GM18858 (cell line): ENCODE measurements around the gene GSG1L2.

Experiments used
- ATAC-seq: cut with Tn5 transposase; IDR thresholded peaks from one replicate; pipeline ENCODE4 v1.9.1; 2021; ENCODE audit not compliant: unreplicated experiment

GSG1L2 gene

GRCh38 chr17:9821921-9822320 lies at the start of gene GSG1L2:
TSS of gene GSG1L2 (minus strand) at chr17:9822079. CDS start at chr17:9822071, 8 bp downstream.
- no peak for ATAC-seq

DNA sequence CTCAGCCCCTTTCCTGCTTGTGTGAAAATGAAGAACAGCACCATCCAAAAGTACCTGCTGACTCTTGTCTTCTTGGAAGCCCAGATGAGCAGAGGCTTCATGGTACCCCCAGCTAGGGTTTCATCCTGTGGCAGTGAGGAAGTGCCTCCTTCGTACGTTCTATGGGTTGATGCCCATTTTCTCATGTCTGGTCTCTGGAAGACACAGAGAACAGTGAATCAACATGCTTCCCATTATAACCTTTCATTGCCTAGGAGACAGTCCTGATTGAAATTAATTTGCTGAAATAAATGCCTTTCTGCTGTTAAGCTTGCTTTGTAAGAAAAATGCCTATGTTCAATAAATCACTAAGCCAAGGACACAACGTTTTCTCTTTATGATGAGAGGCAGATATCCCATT lies 46.7 kb upstream of the GSG1L2 start:
- ATAC-seq = no peak

- ATAC-seq = no peak
Observed at GRCh38 chr17:9865586-9865985, 43.7 kb upstream of the GSG1L2 start.

- no peak for ATAC-seq
Observed at GRCh38 chr17:9862949-9863348, 41.1 kb upstream of the GSG1L2 start.

GRCh38 chr17:9862220-9862619 lies 40.3 kb upstream of the GSG1L2 start:
- no peak for ATAC-seq

DNA sequence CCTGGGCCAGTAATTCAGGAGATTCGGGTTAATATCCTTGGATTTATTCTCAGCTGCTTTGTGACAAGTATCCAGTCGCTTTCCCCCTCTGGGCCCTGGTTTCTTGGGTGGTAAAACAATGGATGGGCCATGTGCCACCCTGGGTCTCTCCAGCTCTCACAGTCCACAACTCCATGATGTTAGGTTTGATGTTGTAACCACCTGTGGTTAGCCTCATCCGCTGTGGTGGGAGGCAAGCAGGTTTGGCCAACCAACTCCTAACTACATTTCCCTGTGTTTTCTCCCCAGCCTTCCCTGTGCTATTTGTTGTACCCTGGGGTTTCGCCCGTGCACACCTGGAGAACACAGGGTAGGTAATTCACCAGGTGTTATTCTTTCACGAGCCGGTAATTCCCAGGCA lies 39.0 kb upstream of the GSG1L2 start:
- no peak for ATAC-seq

- ATAC-seq = no peak
Observed at GRCh38 chr17:9859781-9860180, 37.9 kb upstream of the GSG1L2 start.

DNA sequence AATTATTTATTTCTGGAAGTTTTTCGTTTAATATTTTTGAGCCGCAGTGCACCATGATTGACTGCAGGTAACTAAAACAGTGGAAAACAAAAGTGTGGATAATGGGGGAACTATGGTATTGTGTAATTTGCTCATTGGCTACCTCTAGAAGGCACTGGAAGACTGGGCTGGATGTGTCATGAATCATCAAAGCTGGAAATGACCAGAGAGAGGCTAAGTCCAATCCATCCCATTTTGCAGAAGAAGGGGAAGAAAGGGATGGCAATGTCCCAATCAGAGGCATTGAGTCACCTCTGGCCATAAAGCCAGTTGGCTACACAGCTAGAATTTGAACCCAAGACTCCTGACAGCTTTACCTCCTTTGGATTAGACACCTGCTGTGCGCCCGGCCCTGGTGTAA lies 33.2 kb upstream of the GSG1L2 start:
- no peak for ATAC-seq

DNA sequence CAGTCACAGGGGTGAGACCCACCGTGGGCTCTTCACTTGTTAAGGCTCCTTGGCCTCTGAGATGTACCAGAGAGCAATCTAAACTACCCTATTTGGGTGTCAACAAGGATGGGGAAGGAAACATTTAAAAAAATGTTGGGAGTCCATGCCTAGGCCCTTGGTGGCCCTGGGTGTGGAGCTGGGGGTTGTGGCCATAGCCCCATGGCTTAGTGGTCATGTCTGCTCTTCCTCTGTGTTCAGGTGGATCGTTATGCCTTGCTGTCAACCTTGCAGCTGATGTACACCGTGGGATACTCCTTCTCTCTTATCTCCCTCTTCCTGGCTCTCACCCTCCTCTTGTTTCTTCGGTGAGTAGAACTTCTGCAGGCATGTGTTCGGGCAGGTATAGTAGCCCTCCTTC lies 32.4 kb upstream of the GSG1L2 start:
- ATAC-seq = no peak

- ATAC-seq = no peak
Observed at GRCh38 chr17:9850151-9850550, 28.3 kb upstream of the GSG1L2 start.

GRCh38 chr17:9845306-9845705 lies 23.4 kb upstream of the GSG1L2 start:
- ATAC-seq = no peak

DNA sequence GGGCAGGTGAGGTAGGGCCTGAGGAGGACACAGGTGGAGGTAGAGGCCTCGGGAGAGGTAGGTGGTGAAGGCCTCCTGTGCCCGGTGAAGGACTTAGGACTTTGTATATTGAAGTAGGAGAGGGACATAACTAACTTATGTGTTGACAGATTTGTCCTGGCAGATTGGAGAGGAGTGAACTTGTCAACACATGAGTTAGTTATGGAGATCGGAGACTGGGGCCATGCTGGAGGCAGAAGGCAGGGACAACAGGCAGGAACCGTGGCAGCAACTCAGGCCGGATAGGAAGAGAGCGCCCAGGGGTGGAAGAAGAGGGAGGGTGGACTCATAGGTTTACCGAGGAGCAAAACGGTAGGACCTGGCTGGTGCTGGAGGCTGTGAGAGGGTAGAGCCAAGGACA lies 22.3 kb upstream of the GSG1L2 start:
- no peak for ATAC-seq

DNA sequence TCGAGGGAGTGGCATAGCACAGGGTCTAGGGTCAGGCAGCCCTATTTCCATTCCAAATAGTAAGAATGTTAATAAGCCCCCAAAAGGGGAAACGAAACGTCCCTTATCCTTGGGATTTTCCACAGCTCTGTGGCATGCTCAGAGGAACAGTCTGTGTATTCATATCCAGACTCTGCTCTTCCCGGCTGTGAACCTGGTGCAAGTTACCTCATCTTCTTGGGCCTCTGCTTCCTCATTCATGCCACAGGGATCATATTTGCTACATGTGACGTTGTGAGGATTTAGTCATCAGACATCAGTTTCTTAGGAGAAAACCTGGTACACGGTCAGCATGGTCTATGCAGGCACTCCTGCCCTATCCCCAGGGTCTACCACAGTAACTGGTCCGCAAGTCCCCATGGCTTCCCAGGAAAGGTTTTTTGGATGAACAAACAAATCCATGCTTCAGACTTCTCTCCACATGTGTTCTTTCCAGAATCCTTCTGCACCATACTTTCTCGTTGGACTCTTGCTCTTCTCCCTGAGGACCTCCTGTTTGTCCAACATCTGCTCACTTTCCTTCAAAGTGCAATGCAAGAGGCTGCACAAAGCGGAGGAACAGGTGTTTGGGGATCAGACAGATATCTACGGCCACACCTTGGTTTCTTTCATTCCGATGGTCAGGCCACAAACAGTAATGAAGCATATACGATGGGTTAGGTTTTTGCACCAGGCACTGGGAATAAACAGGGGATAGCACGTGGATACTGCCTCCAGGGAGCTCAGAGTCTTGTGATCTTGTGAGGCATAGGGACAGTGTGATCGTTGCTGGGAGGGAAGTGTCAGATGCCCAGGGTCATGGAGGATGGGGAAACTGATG lies 21.5 kb upstream of the GSG1L2 start:
- no peak for ATAC-seq

GRCh38 chr17:9842057-9842758 lies 20.3 kb upstream of the GSG1L2 start:
- ATAC-seq = no peak

GRCh38 chr17:9839433-9839832 lies 17.6 kb upstream of the GSG1L2 start:
- ATAC-seq = no peak

DNA sequence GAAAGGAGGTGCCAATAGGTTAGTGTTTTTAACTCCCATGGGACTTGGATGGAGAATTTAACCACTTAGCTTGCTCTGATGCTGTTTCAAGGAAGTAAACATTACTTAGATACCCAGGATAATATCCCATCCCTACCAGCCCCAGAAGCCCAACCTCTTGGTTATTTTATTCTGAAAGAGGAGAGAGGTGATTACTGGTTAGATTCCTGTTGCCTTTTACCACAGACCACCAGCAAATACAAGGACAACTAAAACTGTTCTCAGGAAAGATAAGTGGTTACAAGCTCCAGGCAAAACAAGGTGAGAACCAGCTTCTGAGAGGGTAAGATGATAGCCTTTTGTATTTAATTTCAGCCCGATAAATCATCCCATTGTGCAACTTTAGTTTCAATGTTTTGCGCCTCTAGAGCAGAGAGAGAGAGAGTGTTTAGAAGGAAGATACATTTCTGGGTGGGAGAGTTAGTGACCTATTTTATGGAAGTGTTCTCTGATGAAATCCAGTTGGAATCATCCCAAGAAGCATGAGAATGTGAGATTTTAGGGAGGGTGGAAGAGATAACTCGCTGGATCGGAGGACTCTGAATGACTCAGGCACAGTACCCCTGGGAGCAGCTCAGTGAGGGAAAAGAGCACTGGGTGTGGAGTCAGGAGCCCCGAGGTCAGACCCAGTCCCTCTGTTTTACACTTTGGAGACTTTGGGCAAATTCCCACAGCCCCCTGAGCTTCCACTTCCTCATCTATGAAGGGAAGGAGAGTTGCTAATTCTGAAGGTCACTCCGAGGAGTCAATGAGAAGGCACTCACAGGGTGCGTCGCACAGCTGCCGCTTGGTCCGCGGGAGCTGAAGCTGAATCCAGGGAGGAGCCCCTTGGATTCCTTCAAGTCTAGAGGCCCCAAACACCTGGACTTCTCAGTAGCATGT lies 15.9 kb upstream of the GSG1L2 start:
- no peak for ATAC-seq

- ATAC-seq = no peak
Observed at GRCh38 chr17:9833922-9834321, 12.0 kb upstream of the GSG1L2 start.

DNA sequence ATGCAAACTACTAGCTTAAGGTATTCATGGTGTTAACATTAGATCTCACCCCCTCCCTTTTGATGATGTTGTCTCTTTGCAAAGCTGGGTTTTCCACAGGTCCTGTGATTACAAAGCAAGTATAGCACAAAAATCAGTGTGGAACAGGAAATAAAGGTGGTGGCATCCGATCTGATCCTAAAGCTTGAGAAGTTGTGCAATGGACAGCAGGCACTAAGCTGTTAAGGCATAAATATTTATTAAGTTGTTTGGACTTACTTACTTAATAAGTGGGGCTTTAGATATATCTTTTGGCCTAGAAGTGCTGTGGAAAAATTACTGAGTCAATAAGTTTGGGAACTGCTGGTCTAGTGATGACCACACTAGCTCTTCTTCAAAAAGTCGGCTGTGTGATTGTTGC lies 8.8 kb upstream of the GSG1L2 start:
- ATAC-seq = no peak

DNA sequence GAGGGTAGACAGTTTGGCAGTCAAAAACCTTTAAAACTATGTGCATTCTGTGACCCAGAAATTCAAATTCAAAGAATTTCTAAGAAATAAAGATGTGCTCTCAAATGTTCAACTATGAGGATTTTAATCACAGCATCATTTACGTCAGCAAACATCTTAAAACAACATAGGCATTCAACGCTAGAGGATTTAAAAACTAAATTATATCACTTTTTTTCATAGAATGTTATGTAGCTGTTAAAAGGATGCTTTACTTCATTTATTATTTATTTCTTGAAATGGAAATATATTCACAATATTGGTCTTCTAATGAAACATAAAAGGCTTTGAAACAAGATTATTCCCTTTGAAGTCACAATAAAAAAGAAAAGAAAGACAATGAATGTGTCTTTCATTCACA lies 7.5 kb upstream of the GSG1L2 start:
- ATAC-seq = no peak

GRCh38 chr17:9828296-9829295 lies 6.7 kb upstream of the GSG1L2 start:
- ATAC-seq = no peak
